Activated CD8-positive, alpha-beta memory T cell treated with anti-CD3 and anti-CD28 coated beads for 24 hours (primary cell): Measurements from ENCODE around the gene ITPR3.
A peak's percentile ranks its signal among the peaks of the same experiment; 100 is the strongest.

Experiments used
- DNase-seq: peaks from one replicate; pipeline ENCODE4 v3.0.0-alpha.2; 2020

ITPR3 gene

GRCh38 chr6:33740204-33740608, 119.1 kb downstream of the ITPR3 start:
- no peak for DNase-seq

GRCh38 chr6:33740794-33741193, 119.7 kb downstream of the ITPR3 start:
- DNase-seq, result no peak

GRCh38 chr6:33742092-33742491, 121.0 kb downstream of the ITPR3 start:
- DNase-seq, result no peak

GRCh38 chr6:33742837-33743236, 121.7 kb downstream of the ITPR3 start:
- DNase-seq, result no peak

- DNase-seq, result peak; percentile 88
Observed at GRCh38 chr6:33744001-33744848, 123.1 kb downstream of the ITPR3 start.

GRCh38 chr6:33744895-33745546, 123.9 kb downstream of the ITPR3 start:
- no peak for DNase-seq

- no peak for DNase-seq
Observed at GRCh38 chr6:33745548-33745947, 124.4 kb downstream of the ITPR3 start.
